Spleen (tissue), 11 donors: ENCODE measurements around the gene XIRP1. TPM values are rescaled to one million over a fixed set of nuclear protein-coding genes. Genes with fewer than 3 reads are reported as not detected.

Experiments
- DNase-seq: peaks from one replicate; pipeline ENCODE4 v3.0.0-alpha.2; 2020
- H3K27ac ChIP-seq, 8 donors: fragments of 200-600 bp; sonication (generic) in 7 of 8; 1 replicate in 4 of 8; 2 replicates in 4 of 8; pipeline versions ENCODE4 v1.5.0 to v1.8.0; 2016 to 2021; ENCODE audit warnings: inconsistent platforms in 4 of 8, mild to moderate bottlenecking in 4 of 8, moderate library complexity in 1 of 8
- H3K27me3 ChIP-seq, 7 donors: fragments of 200-600 bp; sonication (generic) in 6 of 7; replicated peaks in 1 of 7; 1 replicate in 4 of 7; 2 replicates in 3 of 7; pipeline versions ENCODE4 v1.5.0 to v1.8.0; 2016 to 2021; ENCODE audit warnings: inconsistent platforms in 3 of 7, mild to moderate bottlenecking in 1 of 7
- H3K36me3 ChIP-seq, 6 donors: fragments of 200-600 bp; sonication (generic) in 5 of 6; 1 replicate in 4 of 6; 2 replicates in 2 of 6; pipeline versions ENCODE4 v1.5.0 to v1.8.0; 2016 to 2021; ENCODE audit warnings: inconsistent platforms in 2 of 6
- H3K4me1 ChIP-seq, 6 donors: fragments of 200-600 bp; sonication (generic) in 5 of 6; 1 replicate in 3 of 6; 2 replicates in 3 of 6; pipeline versions ENCODE4 v1.5.0 to v1.8.0; 2016 to 2021; ENCODE audit warnings: inconsistent platforms in 3 of 6
- H3K4me3 ChIP-seq, 8 donors: fragments of 200-600 bp; sonication (generic) in 7 of 8; 1 replicate in 4 of 8; 2 replicates in 4 of 8; pipeline versions ENCODE4 v1.5.0 to v1.8.0; 2016 to 2021; ENCODE audit warnings: inconsistent platforms in 4 of 8, mild to moderate bottlenecking in 4 of 8, moderate library complexity in 2 of 8
- H3K9me3 ChIP-seq, 8 donors: fragments of 200-600 bp; sonication (generic) in 7 of 8; 1 replicate in 4 of 8; 2 replicates in 4 of 8; pipeline versions ENCODE4 v1.5.0 to v1.8.0; 2016 to 2021; ENCODE audit warnings: inconsistent platforms in 4 of 8
- POLR2A ChIP-seq, 3 donors: fragments of 450-650 bp; IDR thresholded peaks; one replicate each; pipeline ENCODE4 v1.5.1; 2017; ENCODE audit warnings: antibody characterized with exemption in 3 of 3, mild to moderate bottlenecking in 1 of 3
- POLR2AphosphoS5 ChIP-seq, 3 donors: sonication (generic); formaldehyde crosslinking; IDR thresholded peaks; one replicate each; pipeline ENCODE4 v1.5.1; 2017; ENCODE audit warnings: antibody characterized with exemption in 3 of 3
- WGBS, 5 donors: extraction: QIAGEN DNeasy Blood & Tissue Kit in 3 of 5; methylation state at CpG; one replicate each; pipeline versions ENCODE4 v1.1.5 to v1.1.7; 2013 to 2018; 5-methylcytosine and 5-hydroxymethylcytosine counted together
- intact Hi-C: fragments of 100-400 bp; cut with DNase I; formaldehyde crosslinking; loops from one replicate; pipeline ENCODE4 v1.15.0; 2023; ENCODE audit warnings: low total_unique reads
- polyA plus RNA-seq, 3 donors: library from polyadenylated mRNA; stranded (reverse); fragments of 200-250 nt; gene quantifications; one replicate each; pipeline ENCODE4 v1.2.1, GENCODE V29; 2013
- total RNA-seq, 7 donors: library from RNA; depleted of rRNA in 3 of 7; stranded (reverse); fragments of >200 nt in 3 of 7; fragmentation: NEBNext Ultra II Directional in 4 of 7; extraction: Animal tissue kit (Norgen Biotek cat#: 25700) in 4 of 7; gene quantifications; one replicate each; pipeline versions ENCODE4 v1.1.0 to v1.2.1, GENCODE V29; 2016 to 2021
- TF ChIP-seq, protein P1 (sequence below), 11 experiments: fragments of 200-600 bp in 7 of 11; fragments of 450-650 bp in 4 of 11; sonication (generic) in 4 of 11; IDR thresholded peaks in 8 of 11; conservative IDR thresholded peaks in 3 of 11; 1 replicate in 7 of 11; 2 replicates in 4 of 11; pipeline versions ENCODE4 v1.4.0 to v1.8.0; 2016 to 2021; ENCODE audit warnings: antibody characterized with exemption in 11 of 11, inconsistent platforms in 4 of 11, mild to moderate bottlenecking in 1 of 11
- donor health status: healthy with polysubstance abuse.
- donor health status: DM: no; HTN: no; CAD: no; lungs with moderate emphysema.
- donor health status: DM: no; HTN: no; CAD: no.
- donor health status: Bipolar disorder and iron deficiency.
- donor health status: healthy.
- donor health status: DM: no; HTN: no; CAD: no.
- donor health status: DM: yes; HTN: yes; CAD: no.

The XIRP1 gene
- total and polyA plus RNA-seq, 10 donors: 0.06 to 0.70 (median 0.27) TPM; not detected in 3

DNA sequence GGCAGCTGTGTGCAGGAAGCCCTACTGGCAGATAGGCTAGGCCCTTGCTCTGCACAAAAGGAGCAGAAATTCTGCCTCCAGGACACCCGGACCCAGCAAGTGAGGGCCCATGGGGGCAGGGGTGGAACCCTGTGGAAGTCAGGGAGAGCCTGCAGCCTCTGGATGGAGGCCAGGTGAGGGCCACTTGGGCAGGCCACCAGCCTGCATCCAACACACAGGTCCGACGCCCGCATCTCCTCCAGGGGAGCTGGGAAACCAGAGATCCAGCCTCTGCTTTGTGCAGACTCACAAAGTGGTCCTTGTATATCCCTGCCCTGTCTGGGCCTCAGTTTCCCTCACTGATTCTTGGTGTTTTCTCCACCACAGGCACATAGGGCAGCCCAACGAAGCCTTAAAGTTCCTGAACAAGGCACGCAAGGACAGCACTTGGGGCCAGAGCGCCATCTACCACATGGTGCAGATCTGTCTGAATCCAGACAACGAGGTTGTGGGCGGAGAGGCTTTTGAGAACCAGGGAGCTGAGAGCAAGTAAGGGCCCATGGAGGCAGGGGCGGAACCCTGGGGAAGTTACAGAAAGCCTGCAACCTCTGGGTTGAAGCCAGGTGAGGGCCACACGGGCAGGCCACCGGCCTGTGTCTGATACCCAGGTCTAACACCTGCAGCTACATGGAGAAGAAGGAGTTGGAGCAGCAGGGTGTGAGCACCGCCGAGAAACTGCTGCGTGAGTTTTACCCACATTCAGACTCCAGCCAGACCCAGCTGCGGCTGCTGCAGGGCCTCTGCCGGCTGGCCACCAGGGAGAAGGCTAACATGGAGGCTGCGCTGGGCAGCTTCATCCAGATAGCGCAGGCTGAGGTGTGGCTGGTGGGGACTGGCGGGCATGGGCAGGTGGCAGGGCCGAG is 55.6 kb downstream of the XIRP1 start:
- no peak for DNase-seq
- H3K27me3 ChIP-seq: no peaks in the 10 kb centered on the region
- peaks cover 0 to 62% (median 3%) of the 10 kb centered on the region in 6 donors for H3K36me3 ChIP-seq
- no peak overlapping the region for H3K4me3 ChIP-seq
- 90 to 97% (median 92%) methylated on average over 17 to 21 of the region's 21 CpGs for WGBS, 5 donors
- no peaks in the 10 kb centered on the region for H3K9me3 ChIP-seq
- no peak overlapping the region for H3K27ac ChIP-seq
- H3K4me1 ChIP-seq: peaks cover 22 to 59% (median 35%) of the 10 kb centered on the region in 6 donors
- TF ChIP-seq, protein P1, sequence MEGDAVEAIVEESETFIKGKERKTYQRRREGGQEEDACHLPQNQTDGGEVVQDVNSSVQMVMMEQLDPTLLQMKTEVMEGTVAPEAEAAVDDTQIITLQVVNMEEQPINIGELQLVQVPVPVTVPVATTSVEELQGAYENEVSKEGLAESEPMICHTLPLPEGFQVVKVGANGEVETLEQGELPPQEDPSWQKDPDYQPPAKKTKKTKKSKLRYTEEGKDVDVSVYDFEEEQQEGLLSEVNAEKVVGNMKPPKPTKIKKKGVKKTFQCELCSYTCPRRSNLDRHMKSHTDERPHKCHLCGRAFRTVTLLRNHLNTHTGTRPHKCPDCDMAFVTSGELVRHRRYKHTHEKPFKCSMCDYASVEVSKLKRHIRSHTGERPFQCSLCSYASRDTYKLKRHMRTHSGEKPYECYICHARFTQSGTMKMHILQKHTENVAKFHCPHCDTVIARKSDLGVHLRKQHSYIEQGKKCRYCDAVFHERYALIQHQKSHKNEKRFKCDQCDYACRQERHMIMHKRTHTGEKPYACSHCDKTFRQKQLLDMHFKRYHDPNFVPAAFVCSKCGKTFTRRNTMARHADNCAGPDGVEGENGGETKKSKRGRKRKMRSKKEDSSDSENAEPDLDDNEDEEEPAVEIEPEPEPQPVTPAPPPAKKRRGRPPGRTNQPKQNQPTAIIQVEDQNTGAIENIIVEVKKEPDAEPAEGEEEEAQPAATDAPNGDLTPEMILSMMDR (IDR thresholded peaks at IDR 0.05 in 8 of 11, conservative IDR thresholded peaks at IDR 0.05 in 3 of 11): no peak
- TF ChIP-seq POLR2AphosphoS5 (IDR thresholded peaks at IDR 0.05): peak in 1 of 3 donors; percentile 70
- intact Hi-C loops: no loop called here

DNA sequence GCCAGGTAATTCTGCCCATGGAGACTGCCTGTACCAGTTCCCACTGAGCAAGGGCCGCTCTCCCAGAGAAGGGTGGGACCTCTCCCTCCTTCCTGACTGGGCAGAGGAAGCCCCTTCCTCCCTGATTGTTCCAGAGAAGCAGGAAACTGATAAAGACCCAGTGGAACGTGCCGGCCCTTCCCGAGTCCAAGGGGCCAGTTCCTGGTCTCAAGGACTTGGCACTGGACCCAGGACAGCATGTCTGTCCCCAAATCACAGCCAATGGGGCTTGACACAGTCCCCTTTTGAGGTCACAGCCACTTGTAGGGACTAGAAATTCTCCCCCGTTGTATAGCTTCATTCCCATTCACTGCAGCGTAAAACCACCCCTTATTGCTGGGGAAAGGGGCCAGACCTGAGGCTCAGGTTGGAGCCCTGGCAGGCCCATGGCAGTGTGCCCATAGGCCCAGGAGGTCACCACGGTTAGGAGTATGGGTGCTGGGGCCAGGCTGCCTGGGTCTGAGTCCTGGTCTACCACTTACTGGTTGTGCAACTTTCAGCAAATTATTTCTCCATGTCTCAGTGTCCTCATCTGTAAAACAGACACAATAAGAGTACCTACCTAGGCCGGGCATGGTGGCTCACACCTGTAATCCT is 57.1 kb downstream of the XIRP1 start:
- H3K4me3 ChIP-seq: no peak overlapping the region
- peaks cover 8 to 44% (median 21%) of the 10 kb centered on the region in 6 donors for H3K4me1 ChIP-seq
- 57 to 77% (median 70%) methylated on average over 6 to 8 of the region's 8 CpGs for WGBS, 5 donors
- H3K9me3 ChIP-seq: no peaks in the 10 kb centered on the region
- peak; percentile 65 to 90 (median 86) for TF ChIP-seq POLR2AphosphoS5 (IDR thresholded peaks at IDR 0.05)
- TF ChIP-seq POLR2A (IDR thresholded peaks at IDR 0.05): no peak
- TF ChIP-seq, protein P1 (IDR thresholded peaks at IDR 0.05 in 8 of 11, conservative IDR thresholded peaks at IDR 0.05 in 3 of 11): no peak
- intact Hi-C loops: no loop called here
- peak overlapping the region in 3 of 8 donors; percentile 17 to 47 (median 24) for H3K27ac ChIP-seq
- H3K36me3 ChIP-seq: peaks cover 0 to 49% (median 3%) of the 10 kb centered on the region in 6 donors
- no peak for DNase-seq
- H3K27me3 ChIP-seq: no peaks in the 10 kb centered on the region

DNA sequence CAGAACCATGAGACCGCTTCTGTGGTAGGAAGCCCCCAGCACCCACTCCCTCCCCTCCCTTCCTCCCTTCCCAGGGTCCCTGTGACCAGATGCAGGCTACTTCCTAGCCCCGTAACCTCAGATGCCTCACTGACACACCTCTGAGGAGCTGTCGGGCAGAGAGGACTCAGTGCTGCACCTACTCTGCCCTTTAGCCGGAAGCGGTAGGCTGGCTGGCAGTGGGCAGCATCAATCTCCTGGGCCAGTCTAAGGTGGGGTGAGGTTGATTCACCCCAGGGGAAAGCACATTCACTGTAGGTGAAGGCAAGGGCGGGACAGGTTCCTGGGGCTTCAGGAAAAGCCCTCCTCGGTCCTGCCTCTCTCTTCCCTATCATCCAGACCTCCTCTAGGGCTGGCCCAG is 58.1 kb downstream of the XIRP1 start:
- TF ChIP-seq, protein P1 (IDR thresholded peaks at IDR 0.05 in 8 of 11, conservative IDR thresholded peaks at IDR 0.05 in 3 of 11): no peak
- TF ChIP-seq POLR2AphosphoS5 (IDR thresholded peaks at IDR 0.05) (no peak), POLR2A (IDR thresholded peaks at IDR 0.05) (no peak)
- Histone ChIP-seq H3K27me3 (no peaks in the 10 kb centered on the region), H3K27ac (peak overlapping the region in 1 of 8 donors; percentile 47), H3K4me3 (no peak overlapping the region), H3K36me3 (peaks cover 0 to 48% (median 3%) of the 10 kb centered on the region in 6 donors), H3K4me1 (peaks cover 8 to 40% (median 21%) of the 10 kb centered on the region in 6 donors), H3K9me3 (no peaks in the 10 kb centered on the region)
- 74 to 94% (median 78%) methylated on average over 5 to 7 of the region's 7 CpGs for WGBS, 5 donors
- intact Hi-C loops: no loop called here
- DNase-seq: peak; percentile 63

DNA sequence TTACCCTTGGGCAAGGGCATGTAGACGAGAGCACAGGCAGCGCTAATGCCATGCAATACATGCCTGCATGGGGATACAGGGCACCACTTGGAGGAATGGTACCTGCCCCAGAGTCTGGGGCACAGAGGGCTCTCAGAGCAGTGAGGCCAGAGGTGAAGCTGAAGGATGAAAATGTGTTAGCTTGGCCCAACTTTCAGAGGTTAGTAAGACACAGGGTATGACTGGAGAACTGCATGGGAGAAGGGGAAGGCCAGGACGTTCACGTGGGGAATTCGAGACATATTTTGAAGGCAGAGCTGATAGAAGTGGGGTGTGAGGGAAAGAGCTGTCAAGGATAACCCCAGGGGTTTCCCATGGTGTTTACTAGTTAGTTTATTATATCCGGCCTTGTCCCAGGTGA is 58.6 kb downstream of the XIRP1 start:
- Histone ChIP-seq H3K4me3 (no peak overlapping the region), H3K27ac (no peak overlapping the region), H3K27me3 (no peaks in the 10 kb centered on the region), H3K9me3 (no peaks in the 10 kb centered on the region), H3K36me3 (peaks cover 0 to 50% (median 3%) of the 10 kb centered on the region in 6 donors), H3K4me1 (peaks cover 8 to 37% (median 21%) of the 10 kb centered on the region in 6 donors)
- TF ChIP-seq POLR2AphosphoS5 (IDR thresholded peaks at IDR 0.05) (no peak), POLR2A (IDR thresholded peaks at IDR 0.05) (no peak)
- TF ChIP-seq, protein P1 (IDR thresholded peaks at IDR 0.05 in 8 of 11, conservative IDR thresholded peaks at IDR 0.05 in 3 of 11): no peak
- 73 to 88% (median 75%) methylated on average over 6 of the region's 6 CpGs for WGBS, 5 donors
- intact Hi-C loops: no loop called here
- peak; percentile 30 for DNase-seq
